AG04450 (cell line): Measurements from ENCODE around the gene PRRG4. TPM values are rescaled to one million over a fixed set of nuclear protein-coding genes. Genes with fewer than 3 reads are reported as not detected.

Experiments used
- CTCF ChIA-PET: fragments of 300-600, 350-600 bp; formaldehyde crosslinking; extraction: SDS; loops from one replicate; lab custom pipeline; 2022; ENCODE audit warnings: antibody characterized with exemption, inconsistent platforms; lab: Charles Lee
- POLR2A ChIA-PET: fragments of 350-600 bp; formaldehyde crosslinking; extraction: SDS; loops from one replicate; lab custom pipeline; 2021; ENCODE audit warnings: antibody characterized with exemption, inconsistent platforms; lab: Yijun Ruan, JAX
- DNase-seq: peaks from one replicate; pipeline ENCODE4 v3.0.0-alpha.2; 2011; ENCODE audit warnings: low read depth, low spot score
- H3K27ac ChIP-seq: one replicate; pipeline ENCODE4 v1.5.1; 2012; ENCODE audit warnings: low read depth, low read length, control low read depth
- H3K27me3 ChIP-seq: one replicate; pipeline ENCODE4 v1.6.0; 2012; ENCODE audit warnings: low read length; ENCODE audit not compliant: control insufficient read depth, insufficient read depth
- H3K4me3 ChIP-seq: 2 replicates; pipeline ENCODE4 v1.5.1; 2011; ENCODE audit warnings: mild to moderate bottlenecking, low read depth, low read length, control low read depth
- H3K9me3 ChIP-seq: 2 replicates; pipeline ENCODE4 v1.5.1; 2012; ENCODE audit warnings: low read length; ENCODE audit not compliant: control insufficient read depth, insufficient read depth
- CTCF ChIP-seq: IDR thresholded peaks from 2 replicates; pipeline ENCODE4 v1.5.1; 2011; ENCODE audit warnings: low read depth, low read length, control low read depth, inconsistent platforms
- polyA plus RNA-seq: library from polyadenylated mRNA; depleted of rRNA; stranded (reverse); fragments of >200 nt; gene quantifications from 2 replicates; pipeline ENCODE4 v1.2.3, GENCODE V29; 2011

The PRRG4 gene
- polyA plus RNA-seq, 1 experiment = not detected

GRCh38 chr11:32843544-32843943 is 13.8 kb downstream of the PRRG4 start:
- Histone ChIP-seq H3K27me3 (no peaks in the 10 kb centered on the region), H3K9me3 (no peaks in the 10 kb centered on the region), H3K4me3 (no peak overlapping the region), H3K27ac (no peak overlapping the region)
- POLR2A ChIA-PET = no interaction called here
- CTCF ChIA-PET = interaction anchor here (1.1 kb wide), 1 partner anchor 35 kb away, joined by 5 read pairs; no protein-coding TSS in a partner anchor
- no peak for DNase-seq
- no peak for TF ChIP-seq CTCF

GRCh38 chr11:32847511-32847910 is 17.8 kb downstream of the PRRG4 start:
- Histone ChIP-seq H3K27me3 (no peaks in the 10 kb centered on the region), H3K27ac (no peak overlapping the region), H3K9me3 (no peaks in the 10 kb centered on the region), H3K4me3 (no peak overlapping the region)
- DNase-seq = no peak
- TF ChIP-seq CTCF = no peak
- CTCF ChIA-PET = no interaction called here
- POLR2A ChIA-PET = no interaction called here

- no peak for TF ChIP-seq CTCF
- no peak overlapping the region for H3K27ac ChIP-seq
- H3K4me3 ChIP-seq = no peak overlapping the region
- no peak for DNase-seq
- POLR2A ChIA-PET = no interaction called here
- H3K27me3 ChIP-seq = no peaks in the 10 kb centered on the region
- H3K9me3 ChIP-seq = no peaks in the 10 kb centered on the region
- CTCF ChIA-PET = no interaction called here
Measured at GRCh38 chr11:32849761-32850160, 20.0 kb downstream of the PRRG4 start.

- Histone ChIP-seq H3K27me3 (peaks cover 3% of the 10 kb centered on the region), H3K4me3 (no peak overlapping the region), H3K27ac (no peak overlapping the region), H3K9me3 (no peaks in the 10 kb centered on the region)
- DNase-seq = no peak
- ChIA-PET POLR2A (no interaction called here), CTCF (no interaction called here)
- TF ChIP-seq CTCF = no peak
Measured at GRCh38 chr11:32851251-32851650, 21.5 kb downstream of the PRRG4 start.

- Histone ChIP-seq H3K9me3 (no peaks in the 10 kb centered on the region), H3K27ac (no peak overlapping the region), H3K27me3 (peaks cover 3% of the 10 kb centered on the region), H3K4me3 (no peak overlapping the region)
- POLR2A ChIA-PET = no interaction called here
- no peak for DNase-seq
- TF ChIP-seq CTCF = no peak
- CTCF ChIA-PET = no interaction called here
Measured at GRCh38 chr11:32852207-32852606, 22.5 kb downstream of the PRRG4 start.
